ENCODE measurements around the gene SOX8.
"Not testable (repeated sequence)": the region's sequence is repeated elsewhere in the genome, so short reads cannot be mapped to it uniquely, and the experiment has no call there.

Gene SOX8

DNA sequence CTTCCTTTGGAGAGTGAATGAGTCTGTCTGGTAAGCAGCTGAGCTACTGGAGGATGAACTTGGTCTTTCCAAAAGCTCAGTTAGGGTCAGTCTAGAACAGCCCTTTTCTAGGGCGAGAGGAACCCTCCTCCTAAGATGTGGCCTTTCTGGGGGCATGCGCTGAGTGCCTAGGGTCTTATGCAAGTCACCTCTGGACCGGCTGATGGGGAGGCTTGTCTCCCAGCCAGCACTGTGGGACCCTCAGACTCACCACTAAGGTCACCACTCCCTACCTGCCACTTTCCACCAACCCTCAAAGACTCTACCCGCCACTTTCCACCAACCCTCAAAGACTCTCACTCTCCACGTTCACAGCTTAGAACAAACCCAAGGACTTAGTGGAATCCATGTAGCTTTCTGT, 37.6 kb upstream of the SOX8 start:
- Histone ChIP-seq H3K27ac (ENCODE audit: low read length) (no peak overlapping the region), H3K4me3 (ENCODE audit: low read length) (no peak overlapping the region), H3K9ac (ENCODE audit: low read length) (no peak overlapping the region), H3K36me3 (ENCODE audit: control insufficient read depth, low read depth, low read length) (no peaks in the 10 kb centered on the region), H3K27me3 (ENCODE audit: control insufficient read depth, insufficient read depth, low read length) (no peaks in the 10 kb centered on the region), H3K4me1 (ENCODE audit: control insufficient read depth, low read depth, low read length) (no peaks in the 10 kb centered on the region), H3K9me3 (ENCODE audit: control insufficient read depth, low read depth, low read length) (peaks cover 4% of the 10 kb centered on the region)

DNA sequence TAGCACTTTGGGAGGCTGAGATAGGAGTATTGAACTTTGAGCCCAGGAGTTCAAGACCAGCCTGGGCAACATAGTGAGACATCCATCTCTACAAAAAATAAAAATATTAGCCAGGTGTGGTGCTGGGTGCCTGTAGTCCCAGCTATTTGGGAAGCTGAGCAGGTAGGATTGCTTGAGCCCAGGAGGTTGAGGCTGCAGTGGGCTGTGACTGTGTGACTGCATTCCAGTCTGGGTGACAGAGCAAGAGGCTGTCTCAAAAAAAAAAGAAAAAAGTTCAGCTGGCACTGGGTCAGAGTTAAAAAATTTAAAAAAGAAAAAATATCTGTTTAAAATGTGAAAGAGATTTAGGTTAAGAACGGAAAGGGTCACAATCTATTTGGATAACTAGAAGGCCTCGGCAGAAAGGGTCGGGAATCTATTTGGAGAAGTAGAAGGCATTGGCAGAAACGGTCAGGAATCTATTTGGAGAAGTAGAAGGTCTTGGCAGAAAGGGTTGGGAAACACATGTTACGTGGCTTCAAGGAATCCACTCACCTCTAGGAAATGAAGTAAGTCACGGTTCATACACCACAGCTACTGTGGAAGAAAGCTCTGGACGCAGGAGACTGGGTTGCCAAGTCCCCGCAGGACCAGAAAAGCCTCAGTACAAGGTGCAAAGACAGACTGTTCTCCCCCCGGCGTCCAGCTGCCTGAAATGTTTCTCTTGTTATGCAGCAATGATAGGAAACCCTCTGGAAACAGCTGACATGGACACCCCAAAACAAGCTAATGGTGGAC, 36.1 kb upstream of the SOX8 start:
- Histone ChIP-seq H3K27ac (ENCODE audit: low read length) (no peak overlapping the region), H3K36me3 (ENCODE audit: control insufficient read depth, low read depth, low read length) (no peaks in the 10 kb centered on the region)

DNA sequence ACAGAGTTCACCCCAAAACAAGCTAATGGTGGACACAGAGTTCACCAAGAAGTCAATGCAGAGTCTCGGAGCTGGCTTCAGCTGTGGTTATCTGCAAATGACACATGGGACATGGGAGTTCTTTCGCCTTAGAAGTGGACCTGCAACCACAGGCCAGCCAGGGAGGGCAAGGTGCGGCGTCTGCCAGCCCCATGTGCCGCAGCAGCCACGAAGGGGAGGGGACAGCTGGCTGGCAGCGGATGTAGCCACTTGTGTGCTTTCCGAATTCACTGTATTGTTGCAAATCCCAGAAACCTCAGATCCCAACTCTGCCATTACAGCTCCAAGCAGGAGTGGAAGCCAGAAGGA, 35.5 kb upstream of the SOX8 start:
- Histone ChIP-seq H3K9ac (ENCODE audit: low read length) (no peak overlapping the region), H3K27me3 (ENCODE audit: control insufficient read depth, insufficient read depth, low read length) (no peaks in the 10 kb centered on the region), H3K27ac (ENCODE audit: low read length) (no peak overlapping the region), H3K4me3 (ENCODE audit: low read length) (no peak overlapping the region), H3K9me3 (ENCODE audit: control insufficient read depth, low read depth, low read length) (peaks cover 4% of the 10 kb centered on the region), H3K4me1 (ENCODE audit: control insufficient read depth, low read depth, low read length) (no peaks in the 10 kb centered on the region), H3K36me3 (ENCODE audit: control insufficient read depth, low read depth, low read length) (no peaks in the 10 kb centered on the region)

More for the DNA sequence above, 36.1 kb upstream of the SOX8 start:
- Histone ChIP-seq H3K4me1 (ENCODE audit: control insufficient read depth, low read depth, low read length) (no peaks in the 10 kb centered on the region), H3K4me3 (ENCODE audit: low read length) (no peak overlapping the region), H3K27me3 (ENCODE audit: control insufficient read depth, insufficient read depth, low read length) (no peaks in the 10 kb centered on the region), H3K9ac (ENCODE audit: low read length) (no peak overlapping the region), H3K9me3 (ENCODE audit: control insufficient read depth, low read depth, low read length) (peaks cover 4% of the 10 kb centered on the region)

DNA sequence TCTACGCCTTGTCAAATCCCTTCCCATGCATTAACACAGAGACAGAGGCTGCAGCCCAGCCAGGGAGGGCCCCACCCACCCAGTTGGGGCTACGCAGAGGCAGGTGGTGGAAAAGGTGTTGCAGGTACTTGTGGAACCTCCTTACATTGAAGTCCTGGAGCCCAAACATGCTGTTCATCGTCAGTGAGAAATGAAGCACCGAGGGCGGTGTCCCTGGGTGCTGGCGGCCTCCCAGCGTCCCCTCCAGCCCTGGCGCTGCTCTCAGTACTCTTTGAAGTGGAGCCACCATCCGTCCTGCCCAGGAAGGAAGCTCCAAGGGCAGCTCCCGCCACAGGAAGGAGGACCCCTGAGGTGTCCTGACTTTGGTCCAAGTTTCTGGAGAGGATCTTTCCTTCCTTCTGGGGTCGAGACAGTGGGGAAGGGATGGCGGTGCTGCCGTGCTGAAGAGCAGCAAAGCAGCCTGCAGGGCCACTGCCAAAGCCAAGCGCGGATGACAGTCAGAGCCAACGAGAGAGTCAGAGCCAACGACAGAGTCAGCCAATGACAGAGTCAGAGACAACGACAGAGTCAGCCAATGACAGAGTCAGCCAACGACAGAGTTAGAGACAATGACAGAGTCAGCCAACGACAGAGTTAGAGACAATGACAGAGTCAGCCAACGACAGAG, 34.2 kb upstream of the SOX8 start:
- Histone ChIP-seq H3K9me3 (ENCODE audit: control insufficient read depth, low read depth, low read length) (no peaks in the 10 kb centered on the region), H3K9ac (ENCODE audit: low read length) (no peak overlapping the region), H3K4me3 (ENCODE audit: low read length) (no peak overlapping the region), H3K27me3 (ENCODE audit: control insufficient read depth, insufficient read depth, low read length) (no peaks in the 10 kb centered on the region), H3K27ac (ENCODE audit: low read length) (no peak overlapping the region), H3K36me3 (ENCODE audit: control insufficient read depth, low read depth, low read length) (no peaks in the 10 kb centered on the region), H3K4me1 (ENCODE audit: control insufficient read depth, low read depth, low read length) (no peaks in the 10 kb centered on the region)

DNA sequence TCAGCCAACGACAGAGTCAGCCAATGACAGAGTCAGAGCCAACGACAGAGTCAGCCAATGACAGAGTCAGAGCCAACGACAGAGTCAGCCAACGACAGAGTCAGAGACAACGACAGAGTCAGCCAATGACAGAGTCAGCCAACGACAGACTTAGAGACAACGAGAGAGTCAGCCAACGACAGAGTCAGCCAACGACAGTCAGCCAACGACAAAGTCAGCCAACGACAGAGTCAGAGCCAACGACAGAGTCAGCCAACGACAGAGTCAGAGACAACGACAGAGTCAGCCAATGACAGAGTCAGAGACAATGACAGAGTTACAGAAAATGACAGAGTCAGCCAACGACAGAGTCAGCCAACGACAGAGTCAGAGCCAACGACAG, 33.7 kb upstream of the SOX8 start:
- H3K9me3 ChIP-seq (ENCODE audit: control insufficient read depth, low read depth, low read length); H3K9ac ChIP-seq (ENCODE audit: low read length); H3K27ac ChIP-seq (ENCODE audit: low read length); H3K4me1 ChIP-seq (ENCODE audit: control insufficient read depth, low read depth, low read length); H3K36me3 ChIP-seq (ENCODE audit: control insufficient read depth, low read depth, low read length); H3K27me3 ChIP-seq (ENCODE audit: control insufficient read depth, insufficient read depth, low read length); H3K4me3 ChIP-seq (ENCODE audit: low read length): not testable (repeated sequence)

DNA sequence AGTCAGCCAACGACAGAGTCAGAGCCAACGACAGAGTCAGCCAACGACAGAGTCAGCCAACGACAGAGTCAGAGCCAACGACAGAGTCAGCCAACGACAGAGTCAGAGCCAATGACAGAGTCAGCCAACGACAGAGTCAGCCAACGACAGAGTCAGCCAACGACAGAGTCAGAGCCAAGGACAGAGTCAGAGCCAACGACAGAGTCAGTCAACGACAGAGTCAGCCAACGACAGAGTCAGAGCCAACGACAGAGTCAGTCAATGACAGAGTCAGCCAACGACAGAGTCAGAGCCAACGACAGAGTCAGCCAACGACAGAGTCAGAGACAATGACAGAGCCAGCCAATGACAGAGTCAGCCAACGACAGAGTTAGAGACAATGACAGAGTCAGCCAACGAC, 32.8 kb upstream of the SOX8 start:
- not testable (repeated sequence) for H3K9me3 ChIP-seq (ENCODE audit: control insufficient read depth, low read depth, low read length); H3K4me3 ChIP-seq (ENCODE audit: low read length); H3K27me3 ChIP-seq (ENCODE audit: control insufficient read depth, insufficient read depth, low read length); H3K36me3 ChIP-seq (ENCODE audit: control insufficient read depth, low read depth, low read length); H3K27ac ChIP-seq (ENCODE audit: low read length); H3K9ac ChIP-seq (ENCODE audit: low read length); H3K4me1 ChIP-seq (ENCODE audit: control insufficient read depth, low read depth, low read length)

DNA sequence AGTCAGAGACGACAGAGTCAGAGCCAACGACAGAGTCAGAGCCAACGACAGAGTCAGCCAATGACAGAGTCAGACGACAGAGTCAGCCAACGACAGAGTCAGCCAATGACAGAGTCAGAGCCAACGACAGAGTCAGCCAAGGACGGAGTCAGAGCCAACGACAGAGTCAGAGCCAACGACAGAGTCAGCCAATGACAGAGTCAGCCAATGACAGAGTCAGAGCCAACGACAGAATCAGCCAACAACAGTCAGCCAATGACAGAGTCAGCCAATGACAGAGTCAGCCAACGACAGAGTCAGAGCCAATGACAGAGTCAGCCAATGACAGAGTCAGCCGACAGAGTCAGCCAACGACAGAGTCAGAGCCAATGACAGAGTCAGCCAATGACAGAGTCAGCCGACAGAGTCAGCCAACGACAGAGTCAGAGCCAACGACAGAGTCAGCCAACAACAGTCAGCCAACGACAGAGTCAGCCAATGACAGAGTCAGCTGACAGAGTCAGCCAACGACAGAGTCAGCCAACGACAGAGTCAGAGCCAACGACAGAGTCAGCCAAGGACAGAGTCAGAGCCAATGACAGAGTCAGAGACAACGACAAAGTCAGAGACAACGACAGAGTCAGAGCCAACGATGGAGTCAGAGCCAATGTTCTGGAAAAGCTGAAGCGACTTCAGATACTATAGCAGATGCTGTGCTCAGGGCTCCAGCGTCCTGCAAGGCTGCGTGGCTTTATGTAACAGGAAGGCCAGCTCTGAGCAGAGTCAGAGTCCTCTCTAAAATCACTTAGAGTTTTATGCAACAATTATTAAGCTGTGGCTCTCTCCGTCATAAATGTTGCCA, 30.6 kb upstream of the SOX8 start:
- not testable (repeated sequence) for H3K9me3 ChIP-seq (ENCODE audit: control insufficient read depth, low read depth, low read length); H3K27me3 ChIP-seq (ENCODE audit: control insufficient read depth, insufficient read depth, low read length); H3K36me3 ChIP-seq (ENCODE audit: control insufficient read depth, low read depth, low read length); H3K27ac ChIP-seq (ENCODE audit: low read length); H3K4me3 ChIP-seq (ENCODE audit: low read length); H3K4me1 ChIP-seq (ENCODE audit: control insufficient read depth, low read depth, low read length); H3K9ac ChIP-seq (ENCODE audit: low read length)

DNA sequence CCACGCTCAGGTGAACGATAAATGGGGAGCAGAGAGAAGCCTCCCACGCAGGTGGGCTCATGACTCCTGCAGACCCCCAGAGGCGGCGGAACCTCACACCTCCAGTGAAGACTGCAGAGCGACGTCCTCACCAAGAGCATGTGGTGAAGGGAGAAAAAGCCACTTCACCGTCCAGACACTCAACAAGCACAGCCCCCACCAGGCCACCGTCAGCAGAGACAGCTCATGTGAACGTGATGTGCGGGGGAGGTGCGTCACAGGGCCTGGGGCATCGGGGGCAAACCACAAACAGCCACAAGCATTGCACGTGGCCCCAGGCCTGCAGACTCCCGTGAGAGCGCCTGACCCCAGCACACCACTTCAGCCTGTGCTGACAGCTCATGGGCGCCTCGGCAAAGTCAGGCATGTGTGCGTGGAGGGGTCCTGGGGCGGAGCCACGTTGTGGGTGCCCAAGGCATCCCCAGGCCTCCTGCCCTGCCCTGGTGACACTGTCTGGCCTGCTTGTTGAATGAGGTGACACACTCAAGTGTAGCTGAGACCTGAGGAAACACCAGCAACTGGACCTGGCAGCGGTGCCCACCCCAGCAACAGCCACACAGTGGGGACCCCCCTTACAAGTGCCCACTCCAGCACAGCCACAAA, 29.8 kb upstream of the SOX8 start:
- H3K9ac ChIP-seq (ENCODE audit: low read length) = no peak overlapping the region

DNA sequence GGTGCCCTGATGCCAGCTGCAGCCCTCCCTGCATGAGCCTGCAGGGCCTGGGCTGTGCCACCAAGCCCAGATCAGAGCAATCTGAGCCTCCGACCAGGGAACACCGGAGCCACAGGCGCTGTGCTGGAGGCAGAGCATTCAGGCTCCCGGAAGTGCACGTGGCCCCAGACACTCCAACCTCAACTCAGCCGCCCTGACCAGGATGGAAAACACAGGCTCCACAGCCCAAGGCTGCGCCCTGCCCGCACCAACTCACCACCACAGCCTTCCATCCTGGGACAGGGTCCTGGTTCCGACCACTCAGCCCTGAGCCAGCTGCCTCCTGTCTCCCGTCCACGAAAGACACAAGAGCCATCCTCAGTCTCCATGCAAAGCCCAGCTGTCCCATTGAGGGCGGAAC, 29.2 kb upstream of the SOX8 start:
- no peaks in the 10 kb centered on the region for H3K27me3 ChIP-seq (ENCODE audit: control insufficient read depth, insufficient read depth, low read length)

More for the DNA sequence above, 29.8 kb upstream of the SOX8 start:
- Histone ChIP-seq H3K9me3 (ENCODE audit: control insufficient read depth, low read depth, low read length) (no peaks in the 10 kb centered on the region), H3K4me1 (ENCODE audit: control insufficient read depth, low read depth, low read length) (no peaks in the 10 kb centered on the region), H3K4me3 (ENCODE audit: low read length) (no peak overlapping the region), H3K27me3 (ENCODE audit: control insufficient read depth, insufficient read depth, low read length) (no peaks in the 10 kb centered on the region), H3K27ac (ENCODE audit: low read length) (no peak overlapping the region), H3K36me3 (ENCODE audit: control insufficient read depth, low read depth, low read length) (no peaks in the 10 kb centered on the region)

DNA sequence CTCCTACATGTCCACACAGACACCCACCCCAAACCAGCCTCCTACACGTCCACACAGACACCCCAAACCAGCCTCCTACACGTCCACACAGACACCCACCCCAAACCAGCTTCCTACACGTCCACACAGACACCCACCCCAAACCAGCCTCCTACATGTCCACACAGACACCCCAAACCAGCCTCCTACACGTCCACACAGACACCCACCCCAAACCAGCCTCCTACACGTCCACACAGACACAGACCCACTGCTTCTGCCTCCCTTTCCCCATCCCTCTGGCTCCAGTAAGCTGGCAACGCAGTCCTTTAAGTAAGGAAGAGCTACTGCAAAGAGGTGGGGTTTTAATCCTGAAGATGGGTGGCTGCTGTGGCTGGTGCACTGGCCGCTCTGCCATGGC, 27.8 kb upstream of the SOX8 start:
- not testable (repeated sequence) for H3K27ac ChIP-seq (ENCODE audit: low read length); H3K4me1 ChIP-seq (ENCODE audit: control insufficient read depth, low read depth, low read length); H3K27me3 ChIP-seq (ENCODE audit: control insufficient read depth, insufficient read depth, low read length); H3K9ac ChIP-seq (ENCODE audit: low read length); H3K36me3 ChIP-seq (ENCODE audit: control insufficient read depth, low read depth, low read length); H3K4me3 ChIP-seq (ENCODE audit: low read length); H3K9me3 ChIP-seq (ENCODE audit: control insufficient read depth, low read depth, low read length)

More for the DNA sequence above, 29.2 kb upstream of the SOX8 start:
- H3K4me1 ChIP-seq (ENCODE audit: control insufficient read depth, low read depth, low read length) = no peaks in the 10 kb centered on the region
- H3K27ac ChIP-seq (ENCODE audit: low read length) = no peak overlapping the region
- H3K9me3 ChIP-seq (ENCODE audit: control insufficient read depth, low read depth, low read length) = no peaks in the 10 kb centered on the region
- H3K4me3 ChIP-seq (ENCODE audit: low read length) = no peak overlapping the region
- H3K36me3 ChIP-seq (ENCODE audit: control insufficient read depth, low read depth, low read length) = no peaks in the 10 kb centered on the region
- no peak overlapping the region for H3K9ac ChIP-seq (ENCODE audit: low read length)

DNA sequence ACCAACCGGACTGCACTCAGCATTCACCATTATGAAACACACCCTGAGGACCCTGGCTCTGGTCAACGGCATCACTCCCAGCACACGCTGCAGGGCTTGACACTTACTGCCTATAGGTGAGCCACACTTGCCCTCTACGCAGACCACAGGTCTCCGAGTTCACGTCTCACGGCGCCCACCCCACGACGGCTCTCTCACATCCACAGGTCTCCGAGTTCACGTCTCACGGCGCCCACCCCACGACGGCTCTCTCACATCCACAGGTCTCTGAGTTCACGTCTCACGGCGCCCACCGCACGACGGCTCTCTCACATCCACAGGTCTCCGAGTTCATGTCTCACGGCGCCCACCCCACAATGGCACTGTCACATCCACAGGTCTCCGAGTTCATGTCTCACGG, 25.8 kb upstream of the SOX8 start:
- not testable (repeated sequence) for H3K4me3 ChIP-seq (ENCODE audit: low read length); H3K9me3 ChIP-seq (ENCODE audit: control insufficient read depth, low read depth, low read length); H3K9ac ChIP-seq (ENCODE audit: low read length); H3K36me3 ChIP-seq (ENCODE audit: control insufficient read depth, low read depth, low read length); H3K27ac ChIP-seq (ENCODE audit: low read length); H3K4me1 ChIP-seq (ENCODE audit: control insufficient read depth, low read depth, low read length); H3K27me3 ChIP-seq (ENCODE audit: control insufficient read depth, insufficient read depth, low read length)
